HepG2 (cell line): ENCODE data around the gene PRODH. TPM values are rescaled to one million over a fixed set of nuclear protein-coding genes. Genes with fewer than 3 reads are reported as not detected.
"Not testable (repeated sequence)": the region's sequence is repeated elsewhere in the genome, so short reads cannot be mapped to it uniquely, and the experiment has no call there.

Experiments
- ATAC-seq: fragments of 200-7000 bp; cut with Tn5 transposase; 3 replicates; pipeline ENCODE4 v1.9.1; 2020; ENCODE audit warnings: mild to moderate bottlenecking, moderate library complexity
- BruUV-seq: library from RNA; stranded (reverse); fragments of 400-500 nt; replicated peaks from 2 replicates; lab custom pipeline; 2021; lab: Mats Ljungman, UMichigan
- CTCF ChIA-PET: fragments of 300-600 bp; formaldehyde crosslinking; extraction: SDS; loops from one replicate; lab custom pipeline; 2021; ENCODE audit warnings: low total read pairs, inconsistent platforms, low intra/inter-chr PET ratio; lab: Yijun Ruan, JAX
- POLR2A ChIA-PET: fragments of 350-600 bp; sonication (Branson Sonifier 250); formaldehyde crosslinking; loops from one replicate; lab custom pipeline; 2020; ENCODE audit warnings: antibody characterized with exemption, inconsistent platforms; lab: Yijun Ruan, JAX
- DNase-seq: peaks from one replicate; pipeline ENCODE4 v3.0.0-alpha.2; 2015; ENCODE audit warnings: low spot score
- FAIRE-seq: peaks from 3 replicates; lab custom pipeline; 2011; peaks lifted over from hg19 to GRCh38; lab: Jason Lieb, UNC
- H2AFZ ChIP-seq: one replicate; pipeline ENCODE4 v1.6.1; 2011; ENCODE audit warnings: low read length, inconsistent platforms
- H3K27ac ChIP-seq: fragments of 300-600 bp; 3 replicates; pipeline ENCODE4 v1.8.0; 2011; ENCODE audit warnings: mixed run types, mild to moderate bottlenecking, mixed read lengths, low read length, inconsistent platforms; ENCODE audit not compliant: insufficient read depth; ENCODE audit errors: extremely low read length
- H3K27me3 ChIP-seq, 2 experiments: fragments of 200-600 bp in 1 of 2; 2 replicates in 1 of 2; 3 replicates in 1 of 2; pipeline versions ENCODE4 v1.6.0 to v1.8.0; 2011; ENCODE audit warnings: low read length in 2 of 2, mild to moderate bottlenecking in 2 of 2, moderate library complexity in 2 of 2, inconsistent platforms in 1 of 2; ENCODE audit not compliant: insufficient read depth in 2 of 2, control insufficient read depth in 1 of 2
- H3K36me3 ChIP-seq, 2 experiments: fragments of 200-600 bp in 1 of 2; replicated peaks in 1 of 2; 2 replicates in 1 of 2; 3 replicates in 1 of 2; pipeline versions ENCODE4 v1.5.1 to v1.8.0; 2011; ENCODE audit warnings: low read length in 2 of 2, inconsistent platforms in 1 of 2; ENCODE audit not compliant: insufficient read depth in 2 of 2, control insufficient read depth in 1 of 2
- H3K4me1 ChIP-seq: 2 replicates; pipeline ENCODE4 v1.5.1; 2012; ENCODE audit warnings: low read length, inconsistent platforms; ENCODE audit not compliant: insufficient read depth
- H3K4me2 ChIP-seq: 2 replicates; pipeline ENCODE4 v1.6.0; 2011; ENCODE audit warnings: low read depth, low read length, inconsistent platforms
- H3K4me3 ChIP-seq, 3 experiments: fragments of 200-600 bp in 1 of 3; sonication (generic), shearing (Covaris generic) in 1 of 3; replicated peaks in 1 of 3; 2 replicates each; pipeline ENCODE4 v1.5.1; 2011 to 2016; ENCODE audit warnings: low read length in 3 of 3, inconsistent platforms in 2 of 3, low read depth in 2 of 3, mild to moderate bottlenecking in 2 of 3, control low read depth in 1 of 3, mixed read lengths in 1 of 3; ENCODE audit not compliant: insufficient read depth in 1 of 3
- H3K79me2 ChIP-seq: one replicate; pipeline ENCODE4 v1.6.1; 2011; ENCODE audit warnings: low read length, inconsistent platforms; ENCODE audit not compliant: insufficient read depth
- H3K9ac ChIP-seq: 2 replicates; pipeline ENCODE4 v1.6.0; 2011; ENCODE audit warnings: mild to moderate bottlenecking, low read depth, low read length, inconsistent platforms; ENCODE audit not compliant: insufficient read depth
- H3K9me3 ChIP-seq: 2 replicates; pipeline ENCODE4 v1.5.1; 2012; ENCODE audit warnings: mild to moderate bottlenecking, low read length
- H4K20me1 ChIP-seq: 2 replicates; pipeline ENCODE4 v1.6.0; 2011; ENCODE audit warnings: inconsistent platforms, mild to moderate bottlenecking, low read length, moderate library complexity; ENCODE audit not compliant: insufficient read depth
- AHR ChIP-seq: IDR thresholded peaks from 2 replicates; pipeline ENCODE4 v1.6.1; 2018; ENCODE audit warnings: missing genetic modification reagents, missing compliant biosample characterization
- DR1 ChIP-seq: sonication (generic); formaldehyde crosslinking; IDR thresholded peaks from 2 replicates; pipeline ENCODE4 v1.8.0; 2021; ENCODE audit warnings: mild to moderate bottlenecking, missing genetic modification reagents, inconsistent platforms
- HES4 ChIP-seq: sonication (generic); formaldehyde crosslinking; IDR thresholded peaks from 2 replicates; pipeline ENCODE4 v1.9.0; 2021; ENCODE audit warnings: mild to moderate bottlenecking, missing genetic modification reagents, borderline replicate concordance
- HIC2 ChIP-seq: sonication (generic); formaldehyde crosslinking; IDR thresholded peaks from 2 replicates; pipeline ENCODE4 v1.9.0; 2022; ENCODE audit warnings: low read depth, missing genetic modification reagents
- JARID2 ChIP-seq: sonication (generic); formaldehyde crosslinking; IDR thresholded peaks from 2 replicates; pipeline ENCODE4 v1.8.1; 2023; ENCODE audit warnings: missing genetic modification reagents, inconsistent platforms; ENCODE audit not compliant: insufficient replicate concordance
- JUN ChIP-seq: sonication (generic); formaldehyde crosslinking; IDR thresholded peaks from 2 replicates; pipeline ENCODE4 v1.4.0; 2020; ENCODE audit warnings: mild to moderate bottlenecking, missing genetic modification reagents
- MNT ChIP-seq: fragments of 450-650 bp; IDR thresholded peaks from 2 replicates; pipeline ENCODE4 v1.6.1; 2016
- ZNF580 ChIP-seq: IDR thresholded peaks from 2 replicates; pipeline ENCODE4 v1.6.1; 2016; ENCODE audit warnings: low read depth, borderline replicate concordance
- ZNF747 ChIP-seq: sonication (generic); formaldehyde crosslinking; IDR thresholded peaks from 2 replicates; pipeline ENCODE4 v1.8.1; 2023; ENCODE audit warnings: missing genetic modification reagents, mild to moderate bottlenecking, borderline replicate concordance
- WGBS: methylation state at CpG from one replicate; pipeline ENCODE4 v1.1.6; 2017; ENCODE audit warnings: low lambda C conversion rate; 5-methylcytosine and 5-hydroxymethylcytosine counted together
- in situ Hi-C: cut with HindIII; loops from 2 replicates; pipeline ENCODE4 v1.10.0; 2017; ENCODE audit warnings: low pct_unique_long_range_greater_than_20kb; ENCODE audit not compliant: extremely low pct_ligation_motif_present
- intact Hi-C: fragments of 100-400 bp; cut with micrococcal nuclease; formaldehyde crosslinking; loops from one replicate; pipeline ENCODE4 v1.10.0; 2022; ENCODE audit not compliant: unreplicated experiment
- polyA plus RNA-seq, 8 experiments: library from polyadenylated mRNA; depleted of rRNA in 3 of 8; stranded (reverse) in 7 of 8; unstranded in 1 of 8; fragments of >200 nt; fragmentation: Illumina TruSeq in 4 of 8; extraction: Trizol in 4 of 8; gene quantifications; 2 replicates each; pipeline versions ENCODE4 v1.2.1 to v1.2.3, GENCODE V29; 2011 to 2016; ENCODE audit warnings: low read depth in 4 of 8, missing spikeins in 1 of 8, mixed read lengths in 1 of 8; ENCODE audit not compliant: insufficient read depth in 1 of 8
- total RNA-seq, 5 experiments: library from RNA; depleted of rRNA; stranded (reverse); fragments of >200 nt; fragmentation: Illumina TruSeq; extraction: Trizol; gene quantifications; 2 replicates each; pipeline ENCODE4 v1.2.3, GENCODE V29; 2016; ENCODE audit warnings: low read depth in 1 of 5

Gene PRODH
- total and polyA plus RNA-seq, 2 of the 13 experiments (the other 11 are each of a cell fraction or from before 2014, with no cell fraction given), result 0.29 to 0.30 TPM

- FAIRE-seq, POLR2A ChIA-PET, H2AFZ ChIP-seq, H3K9me3 ChIP-seq, CTCF ChIA-PET, H3K4me3 ChIP-seq, intact Hi-C loops, H3K27me3 ChIP-seq, H3K9ac ChIP-seq, H3K4me1 ChIP-seq, H4K20me1 ChIP-seq, H3K27ac ChIP-seq, ATAC-seq, BruUV-seq, H3K79me2 ChIP-seq, H3K4me2 ChIP-seq, DNase-seq, H3K36me3 ChIP-seq: not testable (repeated sequence)
- 5% methylated on average over 4 of the region's 15 CpGs for WGBS
- in situ Hi-C loops, result loop anchor here (25.0 kb wide), 2 partner anchors 1206 to 1331 kb away; partner anchors contain the start of gene CCDC188
Measured at GRCh38 chr22:18956121-18956895, 20.2 kb upstream of the PRODH start.

GRCh38 chr22:18955696-18956095 lies 19.6 kb upstream of the PRODH start:
- DNase-seq (no peak), FAIRE-seq (no peak), ATAC-seq (no peak)
- H3K79me2 ChIP-seq, result no peaks in the 10 kb centered on the region
- intact Hi-C loops, result no loop called here
- BruUV-seq, result no TSS peak
- in situ Hi-C loops, result loop anchor here (25.0 kb wide), 2 partner anchors 1207 to 1332 kb away; partner anchors contain the start of gene CCDC188
- no peak overlapping the region for H3K27ac ChIP-seq
- H3K9ac ChIP-seq, result no peak overlapping the region
- H3K36me3 ChIP-seq, result no peaks in the 10 kb centered on the region
- POLR2A ChIA-PET, result no interaction called here
- no peak overlapping the region for H2AFZ ChIP-seq
- H4K20me1 ChIP-seq, result no peaks in the 10 kb centered on the region
- 9% methylated on average over 6 of the region's 10 CpGs for WGBS
- peaks cover 4 to 9% of the 10 kb centered on the region in 2 experiments; a peak in 3 of 5 replicates for H3K27me3 ChIP-seq
- no peaks in the 10 kb centered on the region for H3K4me1 ChIP-seq
- no peak overlapping the region for H3K4me3 ChIP-seq
- no peaks in the 10 kb centered on the region for H3K9me3 ChIP-seq
- H3K4me2 ChIP-seq, result no peak overlapping the region
- CTCF ChIA-PET, result no interaction called here
- TF ChIP-seq AHR (CRISPR knock-in tag) (no peak), JUN (no peak), HIC2 (no peak), MNT (no peak), ZNF747 (no peak), ZNF580 (no peak), JARID2 (no peak), DR1 (CRISPR knock-in tag) (no peak), HES4 (CRISPR knock-in tag) (no peak)
